NCI-H748 (cell line): ENCODE measurements around the gene FSTL5.
A peak's percentile ranks its signal among the peaks of the same experiment; 100 is the strongest.

ENCODE experiments used
- DNase-seq: peaks from one replicate; lab custom pipeline; 2025; ENCODE audit not compliant: unreplicated experiment; lab: John Stamatoyannopoulos, UW

FSTL5 gene

GRCh38 chr4:162163892-162164759 is at the start of gene FSTL5:
Gene FSTL5 (minus strand): TSS chr4:162164000. CDS start chr4:162111396, 52,604 bp downstream.
- DNase-seq: peak; percentile 91

- no peak for DNase-seq
These were observed 45.9 kb upstream of the FSTL5 start for GRCh38 chr4:162209706-162210105.

GRCh38 chr4:162203478-162203877 is 39.7 kb upstream of the FSTL5 start:
- DNase-seq: peak; percentile 39

- peak; percentile 10 for DNase-seq
These were observed 37.9 kb upstream of the FSTL5 start for GRCh38 chr4:162201673-162202072.

GRCh38 chr4:162170509-162170908 is 6.7 kb upstream of the FSTL5 start:
- DNase-seq: no peak

GRCh38 chr4:162164906-162165510 is 1.2 kb upstream of the FSTL5 start:
- DNase-seq: no peak

- peak; percentile 10 for DNase-seq
These were observed 1.1 kb downstream of the FSTL5 start for GRCh38 chr4:162162672-162163071.

GRCh38 chr4:162157241-162157640 is 6.6 kb downstream of the FSTL5 start:
- DNase-seq: no peak

- DNase-seq: no peak
These were observed 8.8 kb downstream of the FSTL5 start for GRCh38 chr4:162154862-162155540.

- peak; percentile 17 for DNase-seq
These were observed 11.9 kb downstream of the FSTL5 start for GRCh38 chr4:162151850-162152249.

- DNase-seq: no peak
These were observed 12.4 kb downstream of the FSTL5 start for GRCh38 chr4:162151386-162151785.

GRCh38 chr4:162149644-162150043 is 14.2 kb downstream of the FSTL5 start:
- no peak for DNase-seq

- no peak for DNase-seq
These were observed 23.6 kb downstream of the FSTL5 start for GRCh38 chr4:162140051-162140683.

- DNase-seq: no peak
These were observed 24.4 kb downstream of the FSTL5 start for GRCh38 chr4:162139412-162139811.

GRCh38 chr4:162131256-162131655 is 32.5 kb downstream of the FSTL5 start:
- DNase-seq: peak; percentile 31

- no peak for DNase-seq
These were observed 37.1 kb downstream of the FSTL5 start for GRCh38 chr4:162126729-162127128.

GRCh38 chr4:162117051-162117450 is 46.7 kb downstream of the FSTL5 start:
- no peak for DNase-seq

GRCh38 chr4:162116095-162116779 is 47.6 kb downstream of the FSTL5 start:
- no peak for DNase-seq

GRCh38 chr4:162115333-162115732 is 48.5 kb downstream of the FSTL5 start:
- peak; percentile 50 for DNase-seq

- DNase-seq: no peak
These were observed 52.7 kb downstream of the FSTL5 start for GRCh38 chr4:162111078-162111477.
